DND-41 (cell line): Measurements from ENCODE around the gene GCN1.
"Not testable (repeated sequence)": the region's sequence is repeated elsewhere in the genome, so short reads cannot be mapped to it uniquely, and the experiment has no call there.

Experiments
- ATAC-seq: fragments of 200-7000 bp; cut with Tn5 transposase; 3 replicates; pipeline ENCODE4 v1.9.1; 2021; ENCODE audit warnings: low read depth; ENCODE audit not compliant: insufficient read depth
- DNase-seq: peaks from one replicate; pipeline ENCODE4 v3.0.0-alpha.2; 2020
- H2AFZ ChIP-seq: 2 replicates; pipeline ENCODE4 v1.6.0; 2012; ENCODE audit warnings: low read depth, low read length
- H3K27ac ChIP-seq: 2 replicates; pipeline ENCODE4 v1.5.1; 2012; ENCODE audit warnings: low read length, inconsistent platforms
- H3K27me3 ChIP-seq: fragments of 200-600 bp; sonication (generic); 2 replicates; pipeline ENCODE4 v1.6.0; 2012; ENCODE audit warnings: low read length, mild to moderate bottlenecking, inconsistent platforms; ENCODE audit not compliant: insufficient read depth, poor library complexity
- H3K36me3 ChIP-seq: 2 replicates; pipeline ENCODE4 v1.5.1; 2012; ENCODE audit warnings: low read length, inconsistent platforms; ENCODE audit not compliant: insufficient read depth
- H3K4me1 ChIP-seq: 2 replicates; pipeline ENCODE4 v1.5.1; 2012; ENCODE audit warnings: mild to moderate bottlenecking, low read length; ENCODE audit not compliant: insufficient read depth
- H3K4me2 ChIP-seq: 2 replicates; pipeline ENCODE4 v1.6.0; 2012; ENCODE audit warnings: mild to moderate bottlenecking, moderate library complexity, low read length, inconsistent platforms; ENCODE audit not compliant: insufficient read depth
- H3K4me3 ChIP-seq, 2 experiments: fragments of 200-600 bp in 1 of 2; shearing (Covaris generic) in 1 of 2; 2 replicates each; pipeline ENCODE4 v1.5.1; 2012 to 2016; ENCODE audit warnings: inconsistent platforms in 2 of 2, low read length in 2 of 2, mild to moderate bottlenecking in 2 of 2, low read depth in 1 of 2, moderate library complexity in 1 of 2
- H3K79me2 ChIP-seq: 2 replicates; pipeline ENCODE4 v1.6.0; 2012; ENCODE audit warnings: low read length, inconsistent platforms; ENCODE audit not compliant: insufficient read depth
- H3K9ac ChIP-seq: 2 replicates; pipeline ENCODE4 v1.6.0; 2012; ENCODE audit warnings: low read depth, mild to moderate bottlenecking, inconsistent platforms, low read length, moderate library complexity
- H3K9me3 ChIP-seq: 2 replicates; pipeline ENCODE4 v1.5.1; 2012; ENCODE audit warnings: low read length, moderate library complexity, mild to moderate bottlenecking, inconsistent platforms; ENCODE audit not compliant: insufficient read depth, severe bottlenecking
- H4K20me1 ChIP-seq: 2 replicates; pipeline ENCODE4 v1.6.0; 2012; ENCODE audit warnings: low read length; ENCODE audit not compliant: insufficient read depth
- EZH2 ChIP-seq: IDR thresholded peaks from 3 replicates; pipeline ENCODE4 v1.6.1; 2012; ENCODE audit warnings: borderline replicate concordance, low read depth, mild to moderate bottlenecking, moderate library complexity, low read length, inconsistent platforms; ENCODE audit not compliant: severe bottlenecking
- TF ChIP-seq, protein P1 (sequence below): IDR thresholded peaks from 2 replicates; pipeline ENCODE4 v1.5.1; 2012; ENCODE audit warnings: borderline replicate concordance, low read length, moderate library complexity, mild to moderate bottlenecking; ENCODE audit not compliant: poor library complexity, severe bottlenecking; ENCODE audit errors: extremely low read depth

GCN1 gene

DNA sequence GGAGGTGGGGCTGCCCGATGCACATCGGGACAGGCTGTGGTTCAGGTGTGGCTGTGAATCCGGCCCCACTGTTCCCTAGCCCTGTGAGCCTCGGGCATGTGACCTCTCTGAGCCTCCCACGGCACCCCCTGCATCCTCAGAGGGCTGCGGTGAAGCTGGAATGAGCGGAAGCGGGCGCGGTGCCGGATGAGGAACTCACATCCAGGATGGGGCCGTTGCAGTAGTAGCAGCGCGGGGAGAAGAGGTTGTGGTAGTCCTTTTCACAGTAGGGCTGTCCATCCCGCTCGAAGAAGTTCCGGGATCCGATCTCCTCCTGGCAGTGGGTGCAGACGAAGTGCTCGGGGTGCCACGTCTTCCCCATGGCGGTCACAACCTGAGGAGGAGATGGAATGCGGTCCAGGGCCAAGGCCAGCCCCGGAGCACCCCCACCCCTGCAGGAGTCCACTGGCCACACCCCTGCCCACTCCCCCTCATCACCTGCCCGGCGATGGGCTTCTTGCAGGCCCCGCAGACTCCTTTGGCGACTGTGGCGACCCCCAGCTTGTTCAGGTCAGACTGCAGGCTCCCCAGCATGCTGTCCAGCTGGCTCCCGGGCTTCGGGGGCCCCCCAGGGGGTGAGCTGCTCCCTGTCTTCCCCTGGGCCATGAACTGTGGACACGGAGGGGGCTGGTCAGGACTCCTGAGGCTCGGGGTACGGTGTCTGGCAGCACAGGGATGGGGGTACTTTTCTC is 20.3 kb upstream of the GCN1 start:
- H3K27me3 ChIP-seq: no peaks in the 10 kb centered on the region
- ATAC-seq: no peak
- no peak overlapping the region for H3K4me3 ChIP-seq
- H3K4me2 ChIP-seq: no peak overlapping the region
- no peaks in the 10 kb centered on the region for H3K9me3 ChIP-seq
- no peak overlapping the region for H3K9ac ChIP-seq
- peaks cover 30% of the 10 kb centered on the region for H3K36me3 ChIP-seq
- DNase-seq: no peak
- H3K79me2 ChIP-seq: no peaks in the 10 kb centered on the region
- no peak overlapping the region for H2AFZ ChIP-seq
- no peak for TF ChIP-seq EZH2
- TF ChIP-seq, protein P1, sequence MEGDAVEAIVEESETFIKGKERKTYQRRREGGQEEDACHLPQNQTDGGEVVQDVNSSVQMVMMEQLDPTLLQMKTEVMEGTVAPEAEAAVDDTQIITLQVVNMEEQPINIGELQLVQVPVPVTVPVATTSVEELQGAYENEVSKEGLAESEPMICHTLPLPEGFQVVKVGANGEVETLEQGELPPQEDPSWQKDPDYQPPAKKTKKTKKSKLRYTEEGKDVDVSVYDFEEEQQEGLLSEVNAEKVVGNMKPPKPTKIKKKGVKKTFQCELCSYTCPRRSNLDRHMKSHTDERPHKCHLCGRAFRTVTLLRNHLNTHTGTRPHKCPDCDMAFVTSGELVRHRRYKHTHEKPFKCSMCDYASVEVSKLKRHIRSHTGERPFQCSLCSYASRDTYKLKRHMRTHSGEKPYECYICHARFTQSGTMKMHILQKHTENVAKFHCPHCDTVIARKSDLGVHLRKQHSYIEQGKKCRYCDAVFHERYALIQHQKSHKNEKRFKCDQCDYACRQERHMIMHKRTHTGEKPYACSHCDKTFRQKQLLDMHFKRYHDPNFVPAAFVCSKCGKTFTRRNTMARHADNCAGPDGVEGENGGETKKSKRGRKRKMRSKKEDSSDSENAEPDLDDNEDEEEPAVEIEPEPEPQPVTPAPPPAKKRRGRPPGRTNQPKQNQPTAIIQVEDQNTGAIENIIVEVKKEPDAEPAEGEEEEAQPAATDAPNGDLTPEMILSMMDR: no peak
- no peak overlapping the region for H3K27ac ChIP-seq
- no peaks in the 10 kb centered on the region for H4K20me1 ChIP-seq
- H3K4me1 ChIP-seq: no peaks in the 10 kb centered on the region

DNA sequence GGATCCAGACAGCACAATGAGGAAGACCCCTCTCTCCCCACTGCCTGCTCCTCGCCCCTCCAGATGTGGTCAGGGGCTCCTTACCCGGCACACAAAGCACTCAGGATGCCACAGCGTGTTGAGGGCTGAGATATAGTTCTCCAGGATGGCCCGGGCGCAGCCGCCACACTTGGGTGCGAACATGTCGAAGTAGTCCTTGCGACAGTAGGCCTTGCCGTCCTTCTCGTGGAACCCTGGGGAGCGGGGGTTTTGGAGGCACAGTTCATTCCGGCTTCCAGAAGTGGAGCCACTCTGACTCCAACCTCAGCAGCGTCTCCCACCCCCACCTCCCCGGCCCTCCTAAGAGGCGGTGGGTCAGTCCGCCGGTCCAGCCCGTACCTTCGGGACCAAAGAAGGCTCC is 19.2 kb upstream of the GCN1 start:
- Histone ChIP-seq H3K4me2 (no peak overlapping the region), H3K79me2 (no peaks in the 10 kb centered on the region), H3K27ac (no peak overlapping the region), H3K36me3 (peaks cover 33% of the 10 kb centered on the region), H2AFZ (no peak overlapping the region), H3K9ac (no peak overlapping the region), H4K20me1 (no peaks in the 10 kb centered on the region), H3K4me3 (no peak overlapping the region), H3K27me3 (no peaks in the 10 kb centered on the region), H3K9me3 (no peaks in the 10 kb centered on the region), H3K4me1 (no peaks in the 10 kb centered on the region)
- TF ChIP-seq EZH2: no peak
- TF ChIP-seq, protein P1: no peak
- DNase-seq (no peak), ATAC-seq (no peak)

DNA sequence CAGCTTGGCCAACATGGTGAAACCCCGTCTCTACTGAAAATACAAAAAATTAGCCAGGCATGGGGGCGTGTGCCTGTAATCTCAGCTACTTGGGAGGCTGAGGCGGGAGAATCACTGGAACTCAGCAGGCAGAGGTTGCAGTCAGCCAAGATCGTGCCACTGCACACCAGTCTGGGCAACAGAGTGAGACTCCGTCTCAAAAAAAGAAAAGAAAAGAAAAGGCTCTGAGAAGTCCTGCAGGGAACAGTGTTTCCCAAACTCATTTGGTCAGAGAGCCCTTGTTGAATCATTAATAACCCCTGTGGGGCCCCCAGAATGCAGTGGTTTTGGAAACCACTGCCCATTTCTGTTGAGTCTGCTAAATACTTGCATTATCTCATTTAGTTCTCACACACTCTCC is 18.7 kb upstream of the GCN1 start:
- H4K20me1 ChIP-seq, ATAC-seq, H3K9ac ChIP-seq, H3K27ac ChIP-seq, H3K4me1 ChIP-seq, H3K4me3 ChIP-seq, H3K79me2 ChIP-seq, H3K4me2 ChIP-seq, H2AFZ ChIP-seq, DNase-seq, H3K9me3 ChIP-seq, H3K27me3 ChIP-seq: not testable (repeated sequence)
- H3K36me3 ChIP-seq: peaks cover 36% of the 10 kb centered on the region

DNA sequence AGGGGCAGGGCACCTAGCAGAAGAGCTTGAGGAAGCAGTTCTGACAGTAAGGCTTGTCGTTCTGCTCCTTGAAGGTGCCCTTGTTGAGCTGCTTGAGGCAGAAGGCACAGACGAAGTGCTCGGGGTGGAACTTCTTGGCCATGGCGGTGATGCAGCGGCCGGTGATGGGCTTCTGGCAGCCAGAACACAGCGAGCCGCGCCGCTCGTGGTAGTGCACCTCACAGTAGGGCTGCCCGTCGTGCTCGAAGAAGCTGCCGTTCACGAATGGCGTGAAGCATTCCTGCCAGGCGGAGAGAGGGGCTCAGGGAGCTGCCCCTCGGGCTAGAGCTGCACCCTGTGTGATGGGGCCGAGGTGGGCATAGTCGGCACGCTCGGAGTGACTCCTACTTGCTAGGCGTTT is 17.8 kb upstream of the GCN1 start:
- ATAC-seq: no peak
- TF ChIP-seq EZH2: no peak
- TF ChIP-seq, protein P1: no peak
- no peak overlapping the region for H3K27ac ChIP-seq
- no peaks in the 10 kb centered on the region for H3K9me3 ChIP-seq
- H4K20me1 ChIP-seq: no peaks in the 10 kb centered on the region
- no peak for DNase-seq
- no peaks in the 10 kb centered on the region for H3K27me3 ChIP-seq
- H3K79me2 ChIP-seq: no peaks in the 10 kb centered on the region
- H3K36me3 ChIP-seq: peaks cover 44% of the 10 kb centered on the region
- H3K4me2 ChIP-seq: no peak overlapping the region
- H2AFZ ChIP-seq: no peak overlapping the region
- H3K9ac ChIP-seq: no peak overlapping the region
- no peaks in the 10 kb centered on the region for H3K4me1 ChIP-seq
- no peak overlapping the region for H3K4me3 ChIP-seq
